Measurements from ENCODE around the gene MED8. TPM values are rescaled to one million over a fixed set of nuclear protein-coding genes. Genes with fewer than 3 reads are reported as not detected.

The MED8 gene
- total RNA-seq, 1 experiment from 2014 or later = 31.1 TPM

DNA sequence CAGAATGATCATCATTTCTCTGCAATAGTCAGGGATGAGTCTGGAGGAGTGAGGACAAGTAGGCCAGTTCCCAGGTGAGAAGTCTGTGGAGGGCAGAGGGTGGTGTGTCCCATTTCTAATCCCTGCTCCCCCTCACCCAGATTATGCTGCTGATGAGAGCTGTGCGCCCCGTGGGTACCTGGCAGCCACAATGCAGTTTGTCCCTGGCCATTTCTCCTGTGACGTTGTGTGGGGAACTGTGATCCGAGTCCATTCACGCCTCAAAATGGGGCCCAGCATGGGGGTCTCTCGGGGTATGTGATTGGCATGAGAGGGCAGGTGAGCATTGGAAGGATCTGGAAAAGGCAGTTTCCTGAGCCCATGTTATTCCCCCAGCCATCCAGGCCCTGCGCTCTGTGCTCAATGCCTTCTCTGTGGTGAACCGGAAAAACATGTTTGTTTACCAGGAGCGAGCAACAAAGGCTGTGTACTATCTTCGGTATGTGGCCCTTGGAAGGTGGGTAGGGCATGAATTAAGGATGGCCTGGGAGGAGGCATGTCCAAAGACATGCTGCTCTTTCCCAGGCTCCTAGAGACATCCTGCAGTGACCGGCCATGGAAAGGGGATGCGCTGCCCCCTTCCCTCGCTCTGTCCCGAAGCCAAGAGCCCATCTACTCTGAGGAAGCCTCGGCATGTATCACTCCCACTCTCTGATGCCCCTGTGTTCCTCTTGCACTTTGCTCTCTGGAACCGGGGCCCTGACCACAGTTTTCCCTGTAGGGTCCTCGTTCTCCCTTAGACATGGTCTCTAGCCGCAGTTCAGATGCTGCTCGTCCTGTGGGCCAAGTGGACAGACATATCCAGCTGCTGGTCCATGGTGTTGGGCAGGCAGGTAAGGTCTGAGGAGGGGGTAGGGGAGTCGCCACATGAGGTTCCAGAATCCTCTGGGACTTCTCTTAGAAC, 47.7 kb upstream of the MED8 start:
- TF ChIP-seq, protein P1, sequence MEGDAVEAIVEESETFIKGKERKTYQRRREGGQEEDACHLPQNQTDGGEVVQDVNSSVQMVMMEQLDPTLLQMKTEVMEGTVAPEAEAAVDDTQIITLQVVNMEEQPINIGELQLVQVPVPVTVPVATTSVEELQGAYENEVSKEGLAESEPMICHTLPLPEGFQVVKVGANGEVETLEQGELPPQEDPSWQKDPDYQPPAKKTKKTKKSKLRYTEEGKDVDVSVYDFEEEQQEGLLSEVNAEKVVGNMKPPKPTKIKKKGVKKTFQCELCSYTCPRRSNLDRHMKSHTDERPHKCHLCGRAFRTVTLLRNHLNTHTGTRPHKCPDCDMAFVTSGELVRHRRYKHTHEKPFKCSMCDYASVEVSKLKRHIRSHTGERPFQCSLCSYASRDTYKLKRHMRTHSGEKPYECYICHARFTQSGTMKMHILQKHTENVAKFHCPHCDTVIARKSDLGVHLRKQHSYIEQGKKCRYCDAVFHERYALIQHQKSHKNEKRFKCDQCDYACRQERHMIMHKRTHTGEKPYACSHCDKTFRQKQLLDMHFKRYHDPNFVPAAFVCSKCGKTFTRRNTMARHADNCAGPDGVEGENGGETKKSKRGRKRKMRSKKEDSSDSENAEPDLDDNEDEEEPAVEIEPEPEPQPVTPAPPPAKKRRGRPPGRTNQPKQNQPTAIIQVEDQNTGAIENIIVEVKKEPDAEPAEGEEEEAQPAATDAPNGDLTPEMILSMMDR (IDR thresholded peaks at IDR 0.05; ENCODE audit: unreplicated experiment) = no peak
- intact Hi-C loops (cut with micrococcal nuclease; ENCODE audit: unreplicated experiment) = no loop called here
- Mint-ChIP-seq H3K4me3 (ENCODE audit: low read depth, unreplicated experiment) (no peak overlapping the region), H3K36me3 (ENCODE audit: insufficient read depth, unreplicated experiment) (peaks cover 44% of the 10 kb centered on the region), H3K9me3 (ENCODE audit: low read depth, unreplicated experiment) (no peaks in the 10 kb centered on the region), H3K27me3 (ENCODE audit: unreplicated experiment) (no peaks in the 10 kb centered on the region), H3K4me1 (ENCODE audit: low read depth, unreplicated experiment) (no peaks in the 10 kb centered on the region), H3K27ac (ENCODE audit: unreplicated experiment) (no peak overlapping the region)
- no peak for DNase-seq
- BruUV-seq (replicated peaks) = no TSS peak
- CTCF ChIA-PET = no interaction called here

- Mint-ChIP-seq H3K9me3 (ENCODE audit: low read depth, unreplicated experiment) (no peaks in the 10 kb centered on the region), H3K4me3 (ENCODE audit: low read depth, unreplicated experiment) (no peak overlapping the region), H3K36me3 (ENCODE audit: insufficient read depth, unreplicated experiment) (peaks cover 44% of the 10 kb centered on the region), H3K27ac (ENCODE audit: unreplicated experiment) (no peak overlapping the region), H3K27me3 (ENCODE audit: unreplicated experiment) (no peaks in the 10 kb centered on the region), H3K4me1 (ENCODE audit: low read depth, unreplicated experiment) (no peaks in the 10 kb centered on the region)
- DNase-seq = no peak
- CTCF ChIA-PET = no interaction called here
- TF ChIP-seq, protein P1 (IDR thresholded peaks at IDR 0.05; ENCODE audit: unreplicated experiment) = no peak
- intact Hi-C loops (cut with micrococcal nuclease; ENCODE audit: unreplicated experiment) = no loop called here
- no TSS peak for BruUV-seq (replicated peaks)
Observed at GRCh38 chr1:43436371-43436770, 46.8 kb upstream of the MED8 start.

- Mint-ChIP-seq H3K36me3 (ENCODE audit: insufficient read depth, unreplicated experiment) (peaks cover 44% of the 10 kb centered on the region), H3K4me3 (ENCODE audit: low read depth, unreplicated experiment) (no peak overlapping the region)
Observed at GRCh38 chr1:43435146-43436145, 45.8 kb upstream of the MED8 start.

GRCh38 chr1:43434256-43434655, 44.7 kb upstream of the MED8 start:
- intact Hi-C loops (cut with micrococcal nuclease; ENCODE audit: unreplicated experiment) = no loop called here
- H3K36me3 Mint-ChIP-seq (ENCODE audit: insufficient read depth, unreplicated experiment) = peaks cover 48% of the 10 kb centered on the region
- BruUV-seq (replicated peaks) = no TSS peak
- no peak for DNase-seq
- no peak overlapping the region for H3K27ac Mint-ChIP-seq (ENCODE audit: unreplicated experiment)
- H3K27me3 Mint-ChIP-seq (ENCODE audit: unreplicated experiment) = no peaks in the 10 kb centered on the region
- H3K9me3 Mint-ChIP-seq (ENCODE audit: low read depth, unreplicated experiment) = no peaks in the 10 kb centered on the region
- CTCF ChIA-PET = no interaction called here
- H3K4me1 Mint-ChIP-seq (ENCODE audit: low read depth, unreplicated experiment) = no peaks in the 10 kb centered on the region
- TF ChIP-seq, protein P1 (IDR thresholded peaks at IDR 0.05; ENCODE audit: unreplicated experiment) = no peak
- no peak overlapping the region for H3K4me3 Mint-ChIP-seq (ENCODE audit: low read depth, unreplicated experiment)

More at GRCh38 chr1:43435146-43436145, 45.8 kb upstream of the MED8 start:
- Mint-ChIP-seq H3K27me3 (ENCODE audit: unreplicated experiment) (no peaks in the 10 kb centered on the region), H3K27ac (ENCODE audit: unreplicated experiment) (no peak overlapping the region), H3K9me3 (ENCODE audit: low read depth, unreplicated experiment) (no peaks in the 10 kb centered on the region), H3K4me1 (ENCODE audit: low read depth, unreplicated experiment) (no peaks in the 10 kb centered on the region)
- no peak for DNase-seq
- intact Hi-C loops (cut with micrococcal nuclease; ENCODE audit: unreplicated experiment) = no loop called here
- BruUV-seq (replicated peaks) = no TSS peak
- TF ChIP-seq, protein P1 (IDR thresholded peaks at IDR 0.05; ENCODE audit: unreplicated experiment) = no peak
- CTCF ChIA-PET = interaction anchor here (0.6 kb wide), 1 partner anchor 158 kb away, joined by 4 read pairs; no protein-coding TSS in a partner anchor
